Sciatic nerve (tissue), 2 donors: Measurements from ENCODE around the gene PGLYRP3. TPM values are rescaled to one million over a fixed set of nuclear protein-coding genes. Genes with fewer than 3 reads are reported as not detected.

ENCODE experiments used
- ATAC-seq: fragments of 200-7000 bp; cut with Tn5 transposase; one replicate; pipeline ENCODE4 v1.9.1; 2020; ENCODE audit warnings: mild to moderate bottlenecking, moderate library complexity
- DNase-seq: peaks from one replicate; pipeline ENCODE4 v3.0.0-alpha.2; 2020; ENCODE audit warnings: low spot score
- intact Hi-C: fragments of 100-400 bp; cut with DNase I; formaldehyde crosslinking; loops from one replicate; pipeline ENCODE4 v1.14.2; 2022
- total RNA-seq: library from RNA; stranded (reverse); fragmentation: NEBNext Ultra II Directional; extraction: Animal tissue kit (Norgen Biotek cat#: 25700); gene quantifications from one replicate; pipeline ENCODE4 v1.2.1, GENCODE V29; 2021
- donor health status: DM: no; HTN: no; CAD: no.
- donor health status: DM: no; HTN: no; CAD: no.

Gene PGLYRP3, protein sequence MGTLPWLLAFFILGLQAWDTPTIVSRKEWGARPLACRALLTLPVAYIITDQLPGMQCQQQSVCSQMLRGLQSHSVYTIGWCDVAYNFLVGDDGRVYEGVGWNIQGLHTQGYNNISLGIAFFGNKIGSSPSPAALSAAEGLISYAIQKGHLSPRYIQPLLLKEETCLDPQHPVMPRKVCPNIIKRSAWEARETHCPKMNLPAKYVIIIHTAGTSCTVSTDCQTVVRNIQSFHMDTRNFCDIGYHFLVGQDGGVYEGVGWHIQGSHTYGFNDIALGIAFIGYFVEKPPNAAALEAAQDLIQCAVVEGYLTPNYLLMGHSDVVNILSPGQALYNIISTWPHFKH
- total RNA-seq: not detected

DNA sequence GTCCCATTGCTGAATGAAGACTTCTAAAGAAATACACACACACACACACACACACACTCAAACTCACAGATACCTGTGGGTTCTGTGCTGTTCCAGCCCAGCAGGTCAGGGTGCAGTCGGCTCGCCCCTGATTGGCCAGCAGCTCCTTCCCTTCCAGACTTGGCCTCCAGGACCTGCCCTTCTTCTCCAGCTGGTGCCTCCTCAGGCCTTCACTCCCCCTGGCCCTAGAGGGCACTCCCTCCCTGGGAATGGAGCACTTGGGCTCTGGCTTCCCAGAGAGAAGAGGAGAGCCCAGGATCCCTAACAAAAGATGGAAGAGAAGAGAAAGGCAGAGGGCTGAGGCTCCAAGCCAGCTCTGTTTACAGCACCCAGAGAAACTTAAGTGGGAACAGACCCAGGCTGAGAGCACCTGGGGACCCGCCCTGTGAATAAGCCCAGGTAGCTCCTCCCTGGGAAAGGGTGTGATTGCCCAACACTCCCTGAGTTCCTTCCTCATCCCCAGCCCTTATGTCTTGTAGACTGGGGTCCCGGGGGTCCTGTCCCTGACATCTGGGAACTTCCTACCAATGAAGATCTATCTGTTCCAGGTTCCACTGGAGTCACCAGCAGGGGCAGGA is at the start of gene PGLYRP3:
TSS of gene PGLYRP3 (minus strand) at position 383 of the 617 bp plus-strand sequence. CDS start 2,287 bp downstream, outside the sequence.
- intact Hi-C loops: no loop called here
- ATAC-seq (no peak), DNase-seq (no peak)

DNA sequence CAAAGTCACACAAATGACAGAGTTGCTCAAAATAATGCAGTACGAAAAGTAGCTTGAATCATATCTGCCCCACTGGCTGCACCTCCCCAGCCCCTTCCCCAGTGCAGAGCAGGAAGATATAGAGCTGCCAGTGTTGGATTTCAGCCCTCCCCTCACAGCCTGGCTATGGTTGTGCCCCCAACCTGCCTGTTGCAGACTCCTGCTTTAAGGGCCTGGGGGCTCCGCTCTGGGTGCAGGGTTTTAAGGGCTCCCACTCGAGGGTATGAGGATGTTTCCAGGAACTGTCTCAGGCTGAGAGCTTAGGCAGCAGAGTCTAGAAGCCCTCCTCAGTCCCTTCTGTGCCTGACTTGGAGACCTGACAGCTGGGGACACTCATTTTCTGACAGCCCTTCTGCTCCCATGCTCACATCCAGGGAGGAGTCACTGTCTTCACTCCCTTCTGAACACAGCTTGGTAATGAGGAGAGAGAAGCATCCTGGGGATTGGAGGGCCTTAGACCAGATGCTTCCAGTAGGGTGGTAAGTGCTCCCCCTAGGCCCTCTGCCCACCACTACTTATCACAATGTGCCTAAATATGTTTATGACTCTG is 49.5 kb upstream of the PGLYRP3 start:
- DNase-seq (no peak), ATAC-seq (no peak)
- intact Hi-C loops: no loop called here

DNA sequence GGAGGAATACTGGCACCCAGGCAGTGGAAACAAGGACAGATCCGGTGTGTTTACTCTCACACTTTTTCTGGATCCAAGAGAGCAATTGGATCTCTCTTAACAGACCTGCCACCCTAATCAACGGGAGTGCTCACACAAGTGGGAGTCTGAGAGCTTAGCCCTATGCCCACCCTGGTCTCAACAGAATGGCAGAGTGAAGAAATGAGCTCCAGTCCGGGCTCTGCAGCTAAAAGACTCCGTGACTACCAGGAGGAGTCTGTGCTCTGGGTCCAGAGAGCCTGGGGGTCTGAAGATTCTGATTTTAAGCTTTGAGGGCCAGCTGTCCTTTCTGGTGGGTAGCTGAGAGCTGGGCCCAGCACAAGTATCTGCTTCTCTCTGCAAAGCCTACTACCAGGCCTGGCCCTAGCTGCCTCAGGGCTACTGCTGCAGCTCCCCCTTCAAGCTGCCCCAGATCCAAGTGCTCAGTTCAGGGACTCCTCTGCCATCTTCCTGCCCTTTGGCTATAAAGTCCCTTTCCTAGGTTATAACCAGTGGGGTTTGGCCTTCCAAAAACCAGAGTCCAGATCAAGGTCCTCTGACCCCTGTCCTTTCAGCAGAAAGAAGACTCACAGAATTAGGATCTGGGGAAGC is 48.8 kb upstream of the PGLYRP3 start:
- no peak for DNase-seq
- no peak for ATAC-seq
- intact Hi-C loops: no loop called here

DNA sequence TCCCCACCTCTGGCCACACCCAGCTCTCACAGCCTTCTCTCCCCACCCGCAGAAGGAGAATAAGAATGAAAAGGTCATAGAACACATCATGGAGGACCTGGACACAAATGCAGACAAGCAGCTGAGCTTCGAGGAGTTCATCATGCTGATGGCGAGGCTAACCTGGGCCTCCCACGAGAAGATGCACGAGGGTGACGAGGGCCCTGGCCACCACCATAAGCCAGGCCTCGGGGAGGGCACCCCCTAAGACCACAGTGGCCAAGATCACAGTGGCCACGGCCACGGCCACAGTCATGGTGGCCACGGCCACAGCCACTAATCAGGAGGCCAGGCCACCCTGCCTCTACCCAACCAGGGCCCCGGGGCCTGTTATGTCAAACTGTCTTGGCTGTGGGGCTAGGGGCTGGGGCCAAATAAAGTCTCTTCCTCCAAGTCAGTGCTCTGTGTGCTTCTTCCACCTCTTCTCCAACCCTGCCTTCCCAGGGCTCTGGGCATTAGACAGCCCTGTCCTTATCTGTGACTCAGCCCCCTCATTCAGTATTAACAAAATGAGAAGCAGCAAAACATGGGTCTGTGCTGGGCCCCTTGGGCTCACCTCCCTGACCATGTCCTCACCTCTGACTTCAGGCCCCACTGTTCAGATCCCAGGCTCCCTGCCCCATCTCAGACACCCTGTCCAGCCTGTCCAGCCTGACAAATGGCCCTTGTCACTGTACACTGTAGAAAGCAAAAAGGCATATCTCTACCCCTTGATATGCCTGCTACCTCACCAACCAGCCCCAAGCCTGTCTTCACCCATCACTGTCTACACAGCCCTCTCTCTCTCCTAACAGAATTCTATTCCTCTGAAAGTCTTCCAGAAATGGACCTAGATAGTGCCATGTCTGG is 48.1 kb upstream of the PGLYRP3 start:
- intact Hi-C loops: no loop called here
- no peak for DNase-seq
- ATAC-seq: no peak

DNA sequence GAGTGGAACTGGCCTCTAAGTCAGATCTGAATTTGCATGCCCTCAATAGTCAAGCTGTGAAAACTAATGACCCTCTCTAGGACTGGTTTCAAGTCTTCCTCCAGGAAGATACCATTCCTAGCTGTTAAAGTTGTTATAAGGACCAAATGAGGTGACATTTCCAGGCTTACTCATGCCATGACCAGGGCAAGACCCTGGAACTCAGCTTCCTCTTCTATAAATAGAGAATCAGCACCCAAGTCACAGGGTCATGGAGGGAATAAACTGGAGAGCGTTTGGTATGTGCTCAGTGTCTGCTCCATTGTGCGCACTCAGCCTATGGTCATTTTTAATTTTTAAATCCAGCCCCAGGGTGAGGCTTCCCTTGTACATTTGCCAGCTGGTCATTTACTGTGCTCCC is 47.4 kb upstream of the PGLYRP3 start:
- ATAC-seq: no peak
- DNase-seq: no peak
- intact Hi-C loops: no loop called here

DNA sequence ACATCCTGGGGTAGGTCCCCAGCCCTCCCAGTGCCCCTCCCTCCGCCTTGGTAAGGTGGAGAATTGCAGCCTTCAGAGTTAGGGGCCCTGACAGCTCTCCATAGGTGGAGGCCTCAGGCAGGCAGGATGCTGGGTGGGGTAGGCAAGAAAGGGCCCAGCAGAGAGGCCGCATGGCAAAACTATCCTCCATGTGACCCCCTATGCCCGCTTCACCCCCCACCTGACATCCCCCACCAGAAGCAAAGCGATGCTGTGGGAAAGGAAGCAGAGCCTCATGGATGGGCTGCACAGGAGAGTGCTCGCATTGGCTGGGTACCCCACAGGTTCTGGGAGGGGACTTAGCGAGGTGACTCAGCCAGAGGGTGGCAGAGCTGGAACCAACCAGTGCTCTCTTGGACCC is 46.5 kb upstream of the PGLYRP3 start:
- ATAC-seq (no peak), DNase-seq (no peak)
- intact Hi-C loops: no loop called here

DNA sequence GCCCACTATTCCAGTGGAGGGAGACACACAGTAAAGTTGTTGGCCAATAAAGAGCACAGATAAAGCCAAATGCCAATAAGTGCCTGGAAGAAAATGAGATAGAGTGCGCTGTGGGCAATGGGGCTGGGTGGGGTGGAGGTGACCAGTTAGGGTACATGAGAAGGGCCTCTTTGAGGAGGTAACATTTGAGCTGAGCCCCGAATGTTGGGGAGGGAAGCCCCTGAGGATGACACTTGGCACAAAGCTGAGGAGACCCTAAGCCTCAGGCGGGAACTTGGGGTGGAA is 45.9 kb upstream of the PGLYRP3 start:
- ATAC-seq: no peak
- DNase-seq: no peak
- intact Hi-C loops: no loop called here

DNA sequence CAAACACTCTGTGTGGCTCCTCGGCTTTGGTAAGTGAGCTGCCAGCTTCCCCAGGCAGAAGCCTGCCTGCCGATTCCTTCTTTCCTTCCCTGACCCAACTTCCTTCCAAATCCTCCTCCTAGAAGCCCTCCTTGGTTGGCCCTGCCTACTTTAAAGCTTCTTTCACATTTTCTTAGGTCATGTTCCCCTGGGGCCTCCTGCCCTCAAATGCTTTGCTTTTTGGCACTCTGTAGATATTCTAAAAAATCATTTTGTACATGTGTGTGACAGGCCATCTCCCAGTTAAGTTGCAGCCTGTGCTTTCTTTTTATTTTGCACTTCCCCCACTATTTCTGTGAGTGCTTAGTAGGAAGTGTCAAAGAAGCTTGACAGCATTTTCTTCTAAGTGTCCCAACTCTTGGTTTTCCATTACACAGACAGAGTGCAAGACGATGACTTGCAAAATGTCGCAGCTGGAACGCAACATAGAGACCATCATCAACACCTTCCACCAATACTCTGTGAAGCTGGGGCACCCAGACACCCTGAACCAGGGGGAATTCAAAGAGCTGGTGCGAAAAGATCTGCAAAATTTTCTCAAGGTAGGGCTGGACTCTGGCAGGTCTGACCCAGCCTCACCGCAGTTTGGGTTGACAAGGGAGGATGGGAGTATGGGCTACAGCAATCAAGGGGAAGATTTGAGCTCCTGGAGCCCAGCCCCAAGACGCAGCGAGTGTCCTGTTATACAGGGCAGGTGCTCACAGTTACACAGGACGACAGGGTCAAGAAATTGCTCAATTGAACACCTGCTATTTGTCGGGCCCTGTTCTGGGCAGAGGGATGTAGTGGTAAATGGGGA is 45.3 kb upstream of the PGLYRP3 start, which contains the start of gene S100A9:
TSS of gene S100A9 (plus strand) at position 2 of the 838 bp plus-strand sequence. CDS start at position 432, 430 bp downstream.
- ATAC-seq (peak; percentile 24), DNase-seq (no peak)
- intact Hi-C loops: no loop called here

DNA sequence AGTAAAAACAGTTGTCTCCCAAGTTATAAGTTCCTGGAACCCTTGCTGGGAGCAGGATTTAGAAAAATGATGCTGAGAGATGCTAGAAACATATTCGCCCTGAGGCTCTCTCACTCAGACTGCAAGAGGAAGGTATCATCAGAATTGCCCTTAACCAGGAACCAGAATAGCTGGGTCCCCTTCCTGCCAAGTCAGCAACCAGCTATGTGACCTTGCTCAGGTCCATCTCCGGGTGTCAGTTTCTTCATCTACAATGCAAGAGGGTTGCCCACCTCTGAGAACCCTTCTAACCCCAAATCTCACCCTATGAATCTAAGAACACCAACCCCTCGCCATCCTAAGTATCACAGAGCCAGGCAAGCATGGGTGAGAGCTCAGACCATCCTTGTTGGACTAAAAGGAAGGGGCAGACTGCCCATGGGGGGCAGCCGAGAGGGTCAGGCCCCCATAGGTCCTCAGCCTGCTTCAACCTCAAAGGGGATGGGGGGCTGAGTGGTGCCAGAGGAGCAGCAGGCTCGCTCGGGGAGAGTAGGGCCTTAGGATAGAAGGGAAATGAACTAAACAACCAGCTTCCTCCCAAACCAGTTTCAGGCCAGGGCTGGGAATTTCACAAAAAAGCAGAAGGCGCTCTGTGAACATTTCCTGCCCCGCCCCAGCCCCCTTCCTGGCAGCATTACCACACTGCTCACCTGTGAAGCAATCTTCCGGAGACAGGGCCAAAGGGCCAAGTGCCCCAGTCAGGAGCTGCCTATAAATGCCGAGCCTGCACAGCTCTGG is 44.5 kb upstream of the PGLYRP3 start:
- intact Hi-C loops: no loop called here
- DNase-seq (no peak), ATAC-seq (peak; percentile 38)

DNA sequence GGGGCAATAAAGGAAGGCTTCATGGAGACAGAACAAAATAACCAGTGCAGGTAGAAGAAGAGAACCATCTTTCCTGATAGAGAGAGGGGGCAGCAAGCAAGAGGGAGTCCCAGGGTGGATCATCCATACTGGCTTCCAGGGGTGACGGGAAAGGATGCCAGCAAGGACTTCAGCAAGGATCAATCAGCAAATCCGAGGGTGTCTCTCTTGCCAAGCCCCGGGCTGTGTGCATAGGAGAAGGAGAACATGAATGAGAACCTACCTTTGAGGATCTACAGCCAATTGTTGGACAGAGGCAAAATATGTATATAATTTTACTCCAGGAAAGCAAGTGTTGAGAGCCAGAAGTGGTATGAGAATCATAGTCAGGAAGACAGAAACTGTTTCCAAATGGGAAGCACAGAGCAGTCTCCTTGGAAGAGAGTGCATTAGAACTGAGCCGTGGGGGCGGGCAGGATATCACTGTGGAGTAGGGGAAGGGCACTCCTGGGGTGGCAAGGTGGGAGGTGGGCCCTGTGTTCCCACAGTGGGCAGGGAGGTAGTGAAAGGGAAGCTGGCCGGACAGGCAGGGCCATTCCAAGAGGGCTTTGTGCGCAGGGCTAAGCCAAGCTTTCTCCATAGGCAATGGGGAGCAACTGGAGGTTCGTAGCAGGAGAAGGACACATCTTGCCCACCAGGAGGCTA is 43.8 kb upstream of the PGLYRP3 start:
- DNase-seq: no peak
- intact Hi-C loops: no loop called here
- no peak for ATAC-seq

DNA sequence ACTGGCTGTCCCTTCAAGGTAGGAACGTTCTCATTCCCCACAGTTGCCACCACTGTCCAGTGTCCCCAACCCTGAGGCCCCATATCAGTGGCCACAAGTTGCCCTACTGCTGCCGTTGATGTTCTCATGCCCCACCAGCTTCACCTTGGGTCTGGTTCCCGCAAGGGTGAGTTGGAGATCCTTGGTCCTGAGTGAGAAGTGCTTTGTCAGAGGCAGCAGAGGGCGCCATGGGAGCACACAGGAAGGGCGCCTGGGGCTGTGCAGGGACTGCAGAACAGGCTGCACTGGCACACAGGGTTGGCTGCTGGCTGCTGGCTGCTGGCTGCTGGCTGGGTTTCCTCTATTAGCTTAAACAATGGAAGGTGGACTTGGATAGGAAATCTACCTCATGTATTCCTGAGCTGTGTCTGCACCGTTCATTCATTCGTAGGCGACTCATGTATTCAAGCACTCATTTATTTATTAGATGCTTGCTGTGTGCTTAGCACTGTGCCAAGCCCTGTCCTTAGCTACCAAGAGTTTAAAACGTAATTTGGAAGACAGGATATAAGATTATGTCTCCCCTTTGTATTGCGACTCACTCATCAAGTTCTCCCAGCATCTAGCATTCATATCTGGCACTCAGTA is 42.8 kb upstream of the PGLYRP3 start:
- ATAC-seq: peak; percentile 56
- DNase-seq: no peak
- intact Hi-C loops: no loop called here

DNA sequence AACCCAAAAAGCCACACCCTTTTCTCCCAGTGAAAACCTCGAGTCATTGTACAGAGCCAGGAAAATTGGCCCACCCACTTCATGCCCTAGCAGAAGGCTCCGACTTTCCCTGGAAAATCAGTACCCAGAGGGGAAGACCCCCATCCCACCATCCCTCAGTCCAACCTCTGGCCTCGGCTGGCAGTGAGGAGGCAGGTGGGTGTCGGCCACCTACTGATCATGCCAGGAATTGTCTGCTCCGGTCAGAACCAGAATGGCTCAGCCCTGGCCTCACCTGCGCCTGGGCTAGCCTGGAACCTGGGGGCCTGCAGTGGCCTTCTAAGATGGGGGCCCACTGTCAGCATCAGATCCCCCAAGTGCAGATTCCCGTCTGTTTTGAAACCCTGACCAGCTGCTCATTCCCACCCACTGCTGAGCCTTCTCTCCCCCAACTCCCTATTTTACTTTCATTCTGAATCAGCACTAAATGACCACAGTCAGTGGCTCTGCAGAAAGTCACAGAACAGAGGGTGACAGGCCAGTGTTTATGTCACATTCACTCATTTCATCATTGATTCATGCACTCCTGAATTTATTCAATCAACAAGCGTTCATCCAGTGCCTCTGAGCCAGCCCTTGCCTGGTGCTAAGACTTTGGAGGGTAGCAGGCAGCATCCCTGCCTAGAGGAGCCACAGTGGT is 41.9 kb upstream of the PGLYRP3 start:
- DNase-seq (no peak), ATAC-seq (no peak)
- intact Hi-C loops: loop anchor here (5.0 kb wide), 1 partner anchor 138 kb away; no protein-coding TSS in a partner anchor

DNA sequence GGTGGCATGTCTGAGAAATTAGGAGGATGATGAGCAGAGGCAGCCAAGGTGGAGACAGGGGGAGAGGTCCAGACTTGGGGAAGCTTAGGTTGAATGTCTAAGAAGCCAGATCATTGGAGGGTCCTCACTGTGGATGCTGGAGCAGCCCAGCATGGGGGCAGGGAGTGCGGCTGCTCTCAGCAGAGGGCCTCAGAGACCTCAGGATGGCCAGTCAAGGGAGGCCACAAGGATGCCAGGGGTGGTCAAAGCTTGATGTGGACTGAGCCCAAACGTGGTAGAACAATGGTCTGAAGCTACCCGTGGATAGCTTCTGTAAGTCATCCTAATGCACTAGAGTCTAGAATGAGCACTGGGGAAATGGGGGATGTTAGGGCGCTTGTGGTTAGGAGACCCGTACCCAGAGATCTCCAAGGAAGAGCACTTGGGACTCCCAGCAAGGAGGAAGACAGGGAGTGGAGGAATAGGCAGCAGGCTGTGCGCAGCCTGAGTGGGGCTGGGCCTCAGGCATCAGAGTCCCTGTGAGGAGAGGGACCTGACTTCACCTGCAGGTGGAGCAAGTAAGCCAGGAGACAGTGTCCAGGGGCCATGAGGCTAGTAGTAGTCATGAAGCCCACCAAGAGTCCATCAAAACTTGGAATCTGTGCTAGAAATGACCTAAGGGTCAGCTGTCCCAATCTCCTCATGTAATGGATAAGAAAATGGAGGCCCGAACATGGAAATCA is 40.6 kb upstream of the PGLYRP3 start:
- no peak for ATAC-seq
- no peak for DNase-seq
- intact Hi-C loops: loop anchor here (5.0 kb wide), 1 partner anchor 139 kb away; no protein-coding TSS in a partner anchor

DNA sequence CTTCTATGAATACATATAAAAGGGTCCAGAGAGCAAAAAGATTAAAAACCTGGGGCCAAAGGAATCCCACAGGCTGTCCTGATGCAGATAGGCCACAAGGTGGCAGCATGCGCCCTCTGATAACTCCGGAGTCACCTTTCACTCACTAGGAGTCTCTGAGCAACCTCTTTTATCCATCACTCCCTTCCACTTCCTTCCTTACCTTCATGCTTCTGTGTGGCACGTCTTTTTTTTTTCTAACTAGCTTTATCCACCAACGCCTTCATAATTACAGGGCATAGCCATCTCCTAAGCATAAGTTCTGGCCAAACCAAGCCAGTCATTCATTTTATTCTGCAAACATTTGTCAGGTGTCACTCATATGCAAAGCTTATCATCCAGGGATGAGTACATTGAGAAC is 39.8 kb upstream of the PGLYRP3 start:
- peak; percentile 82 for DNase-seq
- peak; percentile 84 for ATAC-seq
- intact Hi-C loops: loop anchor here (5.0 kb wide), 1 partner anchor 140 kb away; no protein-coding TSS in a partner anchor

DNA sequence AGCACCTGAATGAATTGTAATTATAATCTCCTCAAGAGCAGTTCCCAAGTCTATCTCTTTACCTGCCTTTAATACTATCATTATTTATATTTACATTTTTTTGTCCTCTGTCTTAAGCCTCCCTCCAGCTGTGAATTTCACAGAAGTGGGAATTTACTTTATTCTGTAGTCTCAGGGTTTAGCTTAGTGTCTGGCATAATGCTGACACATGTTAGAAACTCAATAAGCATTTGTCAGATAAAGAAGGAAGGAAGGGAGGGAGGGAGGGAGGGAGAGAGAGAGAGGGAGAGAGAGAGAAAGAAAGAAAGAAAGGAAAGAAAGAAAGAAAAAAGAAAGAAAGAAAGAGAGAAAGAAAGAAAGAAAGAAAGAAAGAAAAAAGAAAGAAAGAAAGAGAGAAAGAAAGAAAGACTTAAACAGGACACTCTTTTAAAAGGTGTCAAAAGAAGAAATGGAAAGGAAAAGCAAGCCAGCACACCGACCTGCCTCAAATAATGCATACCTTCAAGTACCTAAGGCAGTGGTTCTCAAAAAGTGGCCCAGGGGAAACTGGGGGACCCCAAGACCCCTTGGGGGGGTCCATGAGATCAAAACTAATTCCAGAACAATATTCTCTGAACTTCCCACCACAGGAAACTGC is 37.7 kb upstream of the PGLYRP3 start:
- intact Hi-C loops: loop anchor here (5.0 kb wide), 1 partner anchor 142 kb away; no protein-coding TSS in a partner anchor
- ATAC-seq: no peak

More for the DNA sequence above, 37.7 kb upstream of the PGLYRP3 start:
- DNase-seq: no peak
